HEK293 (cell line): ENCODE data around the gene RLN3.

Experiments
- CTCF ChIA-PET: fragments of 350-600 bp; formaldehyde crosslinking; extraction: SDS; loops from one replicate; lab custom pipeline; 2021; ENCODE audit warnings: antibody characterized with exemption; lab: Yijun Ruan, JAX
- POLR2A ChIA-PET: fragments of 300-600 bp; formaldehyde crosslinking; extraction: SDS; loops from one replicate; lab custom pipeline; 2020; ENCODE audit warnings: antibody characterized with exemption, inconsistent platforms; lab: Yijun Ruan, JAX
- H3K27ac ChIP-seq: fragments of 200-500 bp; sonication (Bioruptor generic); 2 replicates; pipeline ENCODE4 v1.5.1; 2014; ENCODE audit warnings: low read depth, low read length, control low read depth, inconsistent platforms; ENCODE audit errors: extremely low read depth
- H3K36me3 ChIP-seq, 2 experiments: fragments of 200-500 bp in 1 of 2; sonication (Bioruptor generic) in 1 of 2; 1 replicate in 1 of 2; 2 replicates in 1 of 2; pipeline ENCODE4 v1.5.1; 2014 to 2017; ENCODE audit warnings: inconsistent platforms in 2 of 2, low read length in 2 of 2; ENCODE audit not compliant: control insufficient read depth in 2 of 2, insufficient read depth in 1 of 2
- H3K4me1 ChIP-seq: fragments of 200-500 bp; sonication (Bioruptor generic); 2 replicates; pipeline ENCODE4 v1.5.1; 2014; ENCODE audit warnings: mild to moderate bottlenecking, low read length, inconsistent platforms; ENCODE audit not compliant: control insufficient read depth, insufficient read depth
- H3K4me3 ChIP-seq: 2 replicates; pipeline ENCODE4 v1.5.1; 2011; ENCODE audit warnings: low read depth, mild to moderate bottlenecking, control low read depth, low read length, moderate library complexity
- H3K9me3 ChIP-seq: fragments of 200-500 bp; sonication (Bioruptor generic); 2 replicates; pipeline ENCODE4 v1.5.1; 2014; ENCODE audit warnings: low read depth, low read length, inconsistent platforms; ENCODE audit not compliant: control insufficient read depth, insufficient read depth
- ATF2 ChIP-seq: fragments of 450-650 bp; formaldehyde crosslinking; IDR thresholded peaks from 2 replicates; pipeline ENCODE4 v1.5.1; 2016; ENCODE audit warnings: missing biosample characterization, missing genetic modification characterization, low read depth
- GFI1B ChIP-seq: fragments of 450-650 bp; formaldehyde crosslinking; IDR thresholded peaks from 2 replicates; pipeline ENCODE4 v1.5.1; 2016; ENCODE audit warnings: missing biosample characterization, missing genetic modification characterization
- KLF1 ChIP-seq: fragments of 450-650 bp; formaldehyde crosslinking; IDR thresholded peaks from 2 replicates; pipeline ENCODE4 v1.5.1; 2016; ENCODE audit warnings: missing biosample characterization, missing genetic modification characterization
- KLF16 ChIP-seq: fragments of 450-650 bp; formaldehyde crosslinking; IDR thresholded peaks from 2 replicates; pipeline ENCODE4 v1.5.1; 2017; ENCODE audit warnings: missing biosample characterization, missing genetic modification characterization
- KLF8 ChIP-seq: fragments of 450-650 bp; formaldehyde crosslinking; IDR thresholded peaks from 2 replicates; pipeline ENCODE4 v1.5.1; 2016; ENCODE audit warnings: missing biosample characterization, missing genetic modification characterization
- SETDB1 ChIP-seq: IDR thresholded peaks from one replicate; pipeline ENCODE4 v1.6.1; 2017; ENCODE audit warnings: mild to moderate bottlenecking, low read length, moderate library complexity, mixed read lengths; ENCODE audit not compliant: insufficient read length
- SP2 ChIP-seq: fragments of 450-650 bp; formaldehyde crosslinking; IDR thresholded peaks from 2 replicates; pipeline ENCODE4 v1.5.1; 2016; ENCODE audit warnings: missing biosample characterization, missing genetic modification characterization
- ZBTB17 ChIP-seq: fragments of 450-650 bp; formaldehyde crosslinking; IDR thresholded peaks from 2 replicates; pipeline ENCODE4 v1.5.1; 2016; ENCODE audit warnings: missing biosample characterization, missing genetic modification characterization
- ZFP69B ChIP-seq: fragments of 450-650 bp; formaldehyde crosslinking; IDR thresholded peaks from 2 replicates; pipeline ENCODE4 v1.5.1; 2016; ENCODE audit warnings: missing biosample characterization, missing genetic modification characterization
- ZNF146 ChIP-seq: fragments of 450-650 bp; formaldehyde crosslinking; IDR thresholded peaks from 2 replicates; pipeline ENCODE4 v1.5.1; 2016; ENCODE audit warnings: missing biosample characterization, missing genetic modification characterization
- ZNF274 ChIP-seq, 2 experiments: fragments of 200-500 bp in 1 of 2; fragments of 450-650 bp in 1 of 2; sonication (Bioruptor generic) in 1 of 2; formaldehyde crosslinking in 1 of 2; IDR thresholded peaks; 2 replicates each; pipeline versions ENCODE4 v1.5.1 to v1.6.1; 2014 to 2016; ENCODE audit warnings: borderline replicate concordance in 1 of 2, inconsistent platforms in 1 of 2, low read length in 1 of 2, missing biosample characterization in 1 of 2, missing genetic modification characterization in 1 of 2
- ZNF311 ChIP-seq: fragments of 450-650 bp; formaldehyde crosslinking; IDR thresholded peaks from 2 replicates; pipeline ENCODE4 v1.5.1; 2017; ENCODE audit warnings: missing biosample characterization, missing genetic modification characterization, borderline replicate concordance
- ZNF366 ChIP-seq: fragments of 450-650 bp; formaldehyde crosslinking; conservative IDR thresholded peaks from 2 replicates; pipeline ENCODE4 v1.5.1; 2016; ENCODE audit warnings: missing biosample characterization, missing genetic modification characterization
- ZNF37A ChIP-seq: fragments of 450-650 bp; IDR thresholded peaks from 2 replicates; pipeline ENCODE4 v1.5.1; 2018; ENCODE audit warnings: missing biosample characterization, missing genetic modification characterization
- ZNF423 ChIP-seq: fragments of 450-650 bp; formaldehyde crosslinking; IDR thresholded peaks from 2 replicates; pipeline ENCODE4 v1.5.1; 2016; ENCODE audit warnings: missing biosample characterization, missing genetic modification characterization
- ZNF449 ChIP-seq: fragments of 450-650 bp; formaldehyde crosslinking; IDR thresholded peaks from 2 replicates; pipeline ENCODE4 v1.5.1; 2017; ENCODE audit warnings: missing biosample characterization, mild to moderate bottlenecking, missing genetic modification characterization, moderate library complexity
- ZNF513 ChIP-seq: fragments of 450-650 bp; IDR thresholded peaks from 2 replicates; pipeline ENCODE4 v1.5.1; 2018; ENCODE audit warnings: missing biosample characterization, missing genetic modification characterization
- ZNF514 ChIP-seq: fragments of 450-650 bp; formaldehyde crosslinking; IDR thresholded peaks from 2 replicates; pipeline ENCODE4 v1.5.1; 2016; ENCODE audit warnings: missing biosample characterization, missing genetic modification characterization
- ZNF623 ChIP-seq: fragments of 450-650 bp; formaldehyde crosslinking; IDR thresholded peaks from 2 replicates; pipeline ENCODE4 v1.5.1; 2016; ENCODE audit warnings: missing biosample characterization, missing genetic modification characterization
- ZNF701 ChIP-seq: fragments of 450-650 bp; formaldehyde crosslinking; IDR thresholded peaks from 2 replicates; pipeline ENCODE4 v1.5.1; 2016; ENCODE audit warnings: missing biosample characterization, missing genetic modification characterization
- ZNF707 ChIP-seq: fragments of 450-650 bp; formaldehyde crosslinking; IDR thresholded peaks from 2 replicates; pipeline ENCODE4 v1.5.1; 2016; ENCODE audit warnings: missing biosample characterization, missing genetic modification characterization
- ZNF747 ChIP-seq: fragments of 450-650 bp; formaldehyde crosslinking; IDR thresholded peaks from 2 replicates; pipeline ENCODE4 v1.5.1; 2016; ENCODE audit warnings: missing biosample characterization, missing genetic modification characterization
- ZNF76 ChIP-seq: fragments of 450-650 bp; formaldehyde crosslinking; IDR thresholded peaks from 2 replicates; pipeline ENCODE4; 2016; ENCODE audit warnings: low read depth, missing biosample characterization, missing genetic modification characterization, borderline replicate concordance
- ZNF843 ChIP-seq: fragments of 450-650 bp; formaldehyde crosslinking; IDR thresholded peaks from 2 replicates; pipeline ENCODE4 v1.5.1; 2016; ENCODE audit warnings: missing biosample characterization, missing genetic modification characterization

The RLN3 gene

GRCh38 chr19:13978351-13979243 lies 49.4 kb upstream of the RLN3 start:
- no peaks in the 10 kb centered on the region; the same call in 1 of the 2 replicates for H3K4me1 ChIP-seq
- CTCF ChIA-PET: interaction anchor here (1.0 kb wide), 1 partner anchor 170 kb away, joined by 3 read pairs; no protein-coding TSS in a partner anchor
- TF ChIP-seq SP2 (tag by site-specific recombination) (peak; percentile 24; the same call in 1 of the 2 replicates), ZNF843 (tag by site-specific recombination) (no peak), KLF8 (tag by site-specific recombination) (peak; percentile 43; the same call in 1 of the 2 replicates), ZNF623 (tag by site-specific recombination) (no peak), ZNF707 (tag by site-specific recombination) (no peak), KLF1 (tag by site-specific recombination) (peak; percentile 85), ZFP69B (no peak), KLF16 (tag by site-specific recombination) (no peak)
- TF ChIP-seq, all 188 proteins: peak for 3
- no peaks in the 10 kb centered on the region for H3K9me3 ChIP-seq
- no peak overlapping the region for H3K27ac ChIP-seq
- POLR2A ChIA-PET: interaction anchor here (1.0 to 1.3 kb wide), 2 partner anchors 26 to 28 kb away, joined by 3 to 5 read pairs; partner anchors contain the start of gene RFX1
- no peak overlapping the region for H3K4me3 ChIP-seq
- peaks cover 10 to 62% of the 10 kb centered on the region in 2 experiments; a peak in 2 of 3 replicates for H3K36me3 ChIP-seq

- Histone ChIP-seq H3K4me1 (no peaks in the 10 kb centered on the region; the same call in 1 of the 2 replicates), H3K36me3 (peaks cover 7 to 60% of the 10 kb centered on the region in 2 experiments; a peak in 2 of 3 replicates), H3K4me3 (no peak overlapping the region), H3K9me3 (no peaks in the 10 kb centered on the region), H3K27ac (no peak overlapping the region)
- TF ChIP-seq ZNF76 (tag by site-specific recombination): no peak
- TF ChIP-seq ZNF311 (tag by site-specific recombination): no peak
- TF ChIP-seq ZBTB17 (tag by site-specific recombination): no peak
- TF ChIP-seq ATF2: no peak
- TF ChIP-seq ZNF514: no peak
- TF ChIP-seq ZNF449 (tag by site-specific recombination): no peak
- no peak for TF ChIP-seq ZNF701 (tag by site-specific recombination)
- no peak for TF ChIP-seq ZNF37A (tag by site-specific recombination)
- TF ChIP-seq GFI1B: no peak
- no peak for TF ChIP-seq ZNF747 (tag by site-specific recombination)
- TF ChIP-seq ZNF366: no peak
- ChIA-PET POLR2A (interaction anchor here (1.3 kb wide), 1 partner anchor 27 kb away, joined by 5 read pairs; the partner anchor contains the start of gene RFX1), CTCF (interaction anchor here (1.0 kb wide), 1 partner anchor 169 kb away, joined by 3 read pairs; no protein-coding TSS in a partner anchor)
Observed at GRCh38 chr19:13979244-13979615, 48.7 kb upstream of the RLN3 start.

- no peak overlapping the region for H3K27ac ChIP-seq
- peaks cover 7 to 56% of the 10 kb centered on the region in 2 experiments; a peak in 2 of 3 replicates for H3K36me3 ChIP-seq
- H3K9me3 ChIP-seq: no peaks in the 10 kb centered on the region
- no peaks in the 10 kb centered on the region for H3K4me1 ChIP-seq
- H3K4me3 ChIP-seq: no peak overlapping the region
- POLR2A ChIA-PET: no interaction called here
- CTCF ChIA-PET: interaction anchor here (1.0 kb wide), 1 partner anchor 169 kb away, joined by 3 read pairs; no protein-coding TSS in a partner anchor
- TF ChIP-seq ZNF274 (IDR thresholded peaks at IDR 0.05; ENCODE audit: low read length) (no peak), ZNF274 (tag by site-specific recombination; IDR thresholded peaks at IDR 0.05; ENCODE audit: borderline replicate concordance) (no peak), ZNF513 (no peak), ZNF146 (tag by site-specific recombination) (no peak), ZNF423 (tag by site-specific recombination) (no peak), SETDB1 (no peak)
Observed at GRCh38 chr19:13979686-13980085, 48.3 kb upstream of the RLN3 start.
